GM19372 (cell line): ENCODE data around the gene LAMA5.
A peak's percentile ranks its signal among the peaks of the same experiment; 100 is the strongest.

ENCODE experiments used
- ATAC-seq: cut with Tn5 transposase; IDR thresholded peaks from one replicate; pipeline ENCODE4 v1.9.1; 2021; ENCODE audit warnings: mild to moderate bottlenecking, low read depth, moderate library complexity; ENCODE audit not compliant: unreplicated experiment

LAMA5 gene

DNA sequence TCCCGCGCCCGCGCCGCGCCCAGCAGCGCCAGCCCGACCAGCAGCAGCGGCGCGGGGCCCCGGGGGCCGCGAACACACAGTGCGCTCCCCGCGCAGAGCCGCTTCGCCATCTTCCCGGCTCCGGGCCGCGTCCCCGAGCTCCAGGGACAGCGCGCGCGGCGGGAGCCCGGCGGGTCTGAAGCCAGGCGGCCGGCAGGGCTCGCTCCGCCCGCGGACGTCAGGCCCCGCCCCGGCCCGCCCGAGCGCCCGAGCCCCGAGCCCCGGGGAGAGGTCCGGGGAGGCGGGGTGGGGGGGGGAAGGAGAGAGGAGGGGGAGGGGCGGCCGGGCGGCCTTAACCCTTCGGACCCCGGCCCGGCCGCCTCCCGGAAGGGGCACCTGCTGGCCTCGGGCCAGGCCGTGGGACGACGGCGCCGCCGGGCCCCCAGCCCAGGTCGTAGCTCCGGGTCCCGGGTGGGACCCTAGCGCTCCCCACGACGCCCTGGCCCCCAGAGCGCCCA, at the start of gene LAMA5:
TSS of gene LAMA5 (minus strand) at position 177 of the 497 bp plus-strand sequence. CDS start at position 110, 67 bp downstream.
- peak; percentile 44 for ATAC-seq

DNA sequence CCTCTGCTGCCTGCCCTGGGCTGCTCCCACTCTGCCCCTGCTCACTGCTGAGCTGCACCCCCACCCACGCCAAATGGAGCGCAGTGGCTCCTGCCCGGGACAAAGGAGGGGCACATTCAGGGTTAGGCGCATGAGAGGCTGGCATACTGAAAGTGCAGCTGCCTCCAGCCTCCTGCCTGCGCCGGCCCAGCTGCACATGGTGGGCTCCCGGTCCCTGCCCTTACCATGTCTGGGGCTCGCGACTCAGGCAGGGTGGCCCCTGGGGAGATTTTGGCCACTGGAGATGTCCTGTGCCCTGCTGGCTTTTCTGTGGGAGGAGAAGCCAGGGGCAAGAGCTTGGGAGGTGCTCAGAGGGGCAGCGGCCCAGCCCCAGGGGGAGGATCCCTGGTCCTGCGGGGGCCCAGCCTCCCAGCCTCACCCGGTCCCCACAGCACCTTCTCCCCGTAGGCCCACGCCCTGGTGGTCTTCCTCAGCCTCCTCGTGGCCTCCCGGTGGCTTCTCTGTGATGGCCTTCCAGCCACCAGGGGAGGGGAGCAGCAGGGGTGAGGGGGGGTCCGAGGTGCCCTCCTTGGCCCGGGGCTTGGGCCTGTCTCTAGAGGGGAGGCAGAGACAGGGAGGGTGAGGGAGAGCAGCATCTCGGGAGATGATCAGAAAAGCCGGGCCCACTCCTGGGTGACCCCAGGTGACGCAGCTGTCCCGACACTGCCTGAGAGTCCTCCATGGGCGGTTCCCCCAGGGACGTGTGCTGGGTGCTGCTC, 48.4 kb upstream of the LAMA5 start:
- no peak for ATAC-seq

GRCh38 chr20:62413896-62414481, 46.9 kb upstream of the LAMA5 start:
- ATAC-seq = no peak

DNA sequence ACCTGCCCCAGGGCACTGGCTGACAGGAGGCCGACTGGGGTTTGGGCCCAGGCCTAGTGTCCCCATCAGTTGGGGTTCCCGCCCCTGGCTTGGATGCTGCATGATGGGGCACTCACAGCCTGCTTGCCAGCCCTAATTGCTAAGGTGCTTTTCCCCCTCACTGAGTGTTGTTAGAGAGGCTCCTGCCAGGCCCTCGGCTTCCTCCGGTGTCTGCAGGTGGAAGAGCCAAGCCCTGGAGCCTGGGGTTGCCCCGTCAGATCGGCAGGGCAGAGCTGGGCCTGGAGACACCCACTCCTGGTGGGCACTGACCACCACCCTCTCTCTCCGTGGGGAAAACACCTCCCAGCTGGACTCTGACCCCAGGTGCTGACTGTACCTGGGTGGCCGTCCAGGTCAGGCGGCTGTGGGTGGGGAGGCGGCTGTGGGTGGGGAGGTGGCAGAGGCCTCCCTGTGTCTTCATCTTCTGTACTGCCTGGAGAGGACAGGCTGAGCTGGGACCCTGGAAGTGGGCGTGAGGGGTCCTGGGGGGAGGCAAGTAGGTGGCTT, 46.0 kb upstream of the LAMA5 start:
- no peak for ATAC-seq

- no peak for ATAC-seq
These were observed 45.3 kb upstream of the LAMA5 start for GRCh38 chr20:62412194-62413024.

DNA sequence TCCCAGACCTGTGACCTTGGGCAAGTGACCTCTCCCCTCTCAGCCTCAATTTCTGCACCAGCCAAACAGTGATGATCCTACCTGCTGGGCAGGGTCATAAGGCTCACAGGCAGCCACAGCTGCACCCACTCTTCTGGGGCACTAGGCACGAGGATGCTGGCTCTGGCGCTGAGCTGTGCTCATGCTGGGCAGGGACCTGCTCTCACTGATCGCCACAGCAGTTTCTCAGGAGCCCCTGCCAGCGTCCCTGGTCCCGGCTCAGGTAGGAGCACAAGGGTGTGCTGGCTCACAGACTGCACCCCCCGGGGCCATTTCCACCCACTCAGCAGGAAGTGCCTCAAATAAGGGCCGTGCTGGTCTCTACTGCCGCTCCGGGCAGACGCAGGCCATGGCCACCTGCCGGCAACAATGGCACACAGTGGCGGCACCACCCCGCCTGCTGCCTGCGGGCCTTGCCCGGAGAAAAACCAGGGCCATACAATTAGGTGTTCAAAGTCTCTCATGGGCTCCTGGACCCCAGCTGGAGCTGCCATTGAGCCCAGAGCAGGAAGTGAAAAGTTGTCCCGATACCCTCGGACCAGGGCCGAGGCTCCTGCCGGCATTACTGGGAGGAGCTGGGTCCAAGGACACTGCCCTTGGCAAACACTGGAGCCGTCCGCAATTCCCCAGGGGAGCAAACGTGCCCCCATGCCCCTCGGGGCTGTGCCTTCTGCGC, 44.5 kb upstream of the LAMA5 start:
- ATAC-seq = no peak

GRCh38 chr20:62410746-62411478, 43.8 kb upstream of the LAMA5 start:
- no peak for ATAC-seq

- ATAC-seq = no peak
These were observed 43.0 kb upstream of the LAMA5 start for GRCh38 chr20:62409931-62410745.

DNA sequence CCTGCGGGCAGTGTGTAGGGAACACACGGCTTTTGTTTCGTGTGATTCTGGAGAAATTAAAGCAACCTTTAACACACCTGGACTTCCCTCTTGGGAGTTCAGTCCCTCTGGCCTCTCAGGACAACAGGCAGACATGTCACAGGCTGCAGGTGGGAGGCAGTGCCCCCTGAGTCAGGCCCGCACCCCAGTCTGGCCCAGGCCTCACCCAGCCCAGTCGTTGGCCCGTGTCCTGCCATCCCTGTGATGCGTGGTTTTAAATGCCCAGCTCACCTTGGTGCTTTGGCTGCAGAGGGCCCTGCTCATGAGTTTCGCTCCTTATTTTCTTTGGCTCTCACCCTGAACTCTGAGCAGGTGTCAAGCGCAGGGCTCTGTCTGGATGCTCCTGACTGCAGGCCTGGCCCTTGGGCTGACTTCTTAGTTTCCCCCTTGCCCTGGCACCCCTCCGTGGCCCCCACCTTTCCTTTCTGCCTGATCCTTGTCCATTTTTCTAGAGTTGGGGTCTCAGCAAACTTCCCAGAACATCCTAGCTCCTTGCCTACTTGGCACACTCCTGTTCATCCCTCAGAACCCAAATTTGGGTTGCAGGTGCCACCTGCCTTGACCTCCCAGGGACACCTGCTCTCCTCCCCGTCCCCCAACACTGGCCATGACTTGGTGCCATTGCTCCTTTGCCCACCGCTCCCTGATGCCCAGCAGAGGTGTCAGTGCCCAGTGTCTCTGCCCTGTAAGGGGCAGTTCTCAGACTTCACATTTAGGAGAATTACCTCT, 42.2 kb upstream of the LAMA5 start:
- no peak for ATAC-seq

DNA sequence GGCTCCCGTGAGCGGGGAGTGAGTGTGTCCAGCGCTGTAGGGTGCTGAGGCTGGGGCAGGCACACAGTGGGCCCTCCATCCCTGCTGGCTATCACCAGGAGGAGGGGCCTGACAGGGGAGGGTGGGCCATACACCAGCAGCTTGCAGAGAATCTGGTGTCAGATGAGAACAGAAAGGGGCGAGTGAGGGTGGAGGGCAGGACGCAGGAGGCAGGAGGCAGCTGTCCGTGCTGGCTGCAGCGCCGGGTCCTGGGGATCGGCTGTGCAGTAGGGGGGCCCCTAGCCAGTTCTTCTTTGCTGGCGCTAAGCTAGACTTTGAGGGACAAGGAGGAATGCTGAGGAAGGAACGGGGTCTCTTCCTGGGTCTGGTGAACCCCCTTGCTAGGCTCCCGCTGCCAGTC, 41.5 kb upstream of the LAMA5 start:
- ATAC-seq = no peak

- no peak for ATAC-seq
These were observed 40.9 kb upstream of the LAMA5 start for GRCh38 chr20:62408055-62408454.

DNA sequence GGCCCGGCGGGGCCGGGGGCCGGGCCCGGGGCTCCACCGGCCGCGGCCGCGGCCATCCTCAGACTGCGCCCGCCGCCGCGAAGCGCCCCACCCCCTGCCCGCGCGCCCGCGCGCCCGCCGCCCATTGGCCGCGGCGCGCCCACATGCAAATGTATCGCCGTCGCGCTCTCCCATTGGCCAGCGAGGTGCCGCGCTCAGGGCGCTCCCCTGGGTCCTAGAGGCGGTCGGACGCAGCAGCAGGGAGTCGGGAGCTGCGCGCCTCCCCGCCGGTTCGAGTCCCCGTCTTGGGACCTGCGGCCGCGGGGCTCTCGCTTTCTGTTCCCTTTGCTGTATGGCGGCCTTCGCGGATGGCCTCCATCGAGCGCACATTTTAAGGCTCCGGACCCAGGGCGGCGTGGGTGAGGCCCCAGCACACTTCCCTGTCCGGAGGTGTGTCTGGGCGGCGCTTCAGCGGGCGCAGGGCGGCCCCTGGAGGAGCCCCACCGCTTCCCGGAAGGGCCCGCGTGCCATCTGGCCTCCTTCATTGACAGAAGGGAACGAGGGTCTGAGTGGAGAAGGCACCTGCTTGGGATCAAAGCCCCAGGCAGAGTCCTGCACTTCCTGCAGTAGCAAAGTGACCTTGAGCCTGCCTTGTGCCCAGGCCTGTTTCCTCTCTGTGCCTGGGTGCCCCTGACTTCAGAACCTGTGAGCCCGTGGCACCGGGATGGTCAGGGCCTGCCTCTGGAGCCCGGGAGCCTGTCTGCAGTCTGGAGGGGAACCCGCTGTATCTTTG, 40.3 kb upstream of the LAMA5 start, which contains the start of gene CABLES2:
TSS of gene CABLES2 (minus strand) at position 65 of the 772 bp plus-strand sequence. CDS start at position 56, 9 bp downstream.
- ATAC-seq = peak; percentile 89

GRCh38 chr20:62406635-62407176, 39.6 kb upstream of the LAMA5 start:
- peak; percentile 4 for ATAC-seq

GRCh38 chr20:62405981-62406513, 38.9 kb upstream of the LAMA5 start:
- ATAC-seq = no peak

- ATAC-seq = no peak
These were observed 38.2 kb upstream of the LAMA5 start for GRCh38 chr20:62405108-62405980.

DNA sequence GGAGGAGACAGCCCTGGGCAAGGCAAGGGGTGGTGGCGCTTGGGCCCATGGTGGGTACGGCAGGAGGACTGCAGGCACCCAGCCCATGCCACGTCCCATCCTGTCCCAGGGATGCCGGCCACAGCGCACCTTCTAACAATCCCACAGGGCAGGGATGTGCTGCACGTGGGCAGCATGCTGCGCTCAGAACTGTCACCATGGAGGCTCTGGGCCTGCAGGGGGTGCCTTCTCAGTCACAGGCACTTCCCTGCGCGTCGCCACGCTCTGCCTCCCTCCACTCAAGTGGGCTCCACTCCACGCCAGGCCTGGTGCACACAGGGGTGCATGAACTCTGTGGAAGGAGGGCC, 37.6 kb upstream of the LAMA5 start:
- no peak for ATAC-seq
